ENCODE measurements around the gene HSPA4.

HSPA4 gene

DNA sequence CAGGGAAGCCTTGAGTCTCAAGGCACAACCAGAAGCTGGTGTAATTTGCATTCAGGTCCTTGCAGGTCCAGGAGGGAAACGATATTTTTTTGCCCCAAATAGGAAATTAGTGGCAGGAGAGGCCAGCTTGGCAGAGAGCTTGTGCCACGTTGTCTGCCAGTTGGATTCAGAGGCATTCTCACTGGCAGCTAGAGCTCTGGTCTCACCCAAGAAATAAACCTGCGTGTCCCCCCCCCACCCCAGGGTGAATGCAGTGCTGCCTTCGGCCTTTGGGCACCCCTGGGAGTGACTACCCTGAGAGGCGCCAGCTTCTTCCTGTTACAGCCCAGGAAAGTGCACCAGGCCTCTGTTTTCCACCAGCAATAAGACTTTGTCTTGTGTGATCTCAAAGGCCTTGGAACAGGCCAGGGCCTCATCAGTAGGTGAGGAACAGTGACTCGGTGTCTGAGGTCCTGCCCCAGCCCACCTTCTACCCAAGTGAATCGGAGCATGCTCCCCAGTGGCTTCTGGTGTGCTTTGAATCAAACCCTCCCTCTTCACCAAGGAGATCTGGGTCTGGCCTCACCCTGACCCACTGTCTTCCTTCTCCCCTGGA, 68.4 kb downstream of the HSPA4 start:
- no peak for TF ChIP-seq GATA2 (IDR thresholded peaks at IDR 0.05; ENCODE audit: low read depth, low read length)
- TF ChIP-seq GATA3 (IDR thresholded peaks at IDR 0.05; ENCODE audit: low read depth, low read length), result no peak

DNA sequence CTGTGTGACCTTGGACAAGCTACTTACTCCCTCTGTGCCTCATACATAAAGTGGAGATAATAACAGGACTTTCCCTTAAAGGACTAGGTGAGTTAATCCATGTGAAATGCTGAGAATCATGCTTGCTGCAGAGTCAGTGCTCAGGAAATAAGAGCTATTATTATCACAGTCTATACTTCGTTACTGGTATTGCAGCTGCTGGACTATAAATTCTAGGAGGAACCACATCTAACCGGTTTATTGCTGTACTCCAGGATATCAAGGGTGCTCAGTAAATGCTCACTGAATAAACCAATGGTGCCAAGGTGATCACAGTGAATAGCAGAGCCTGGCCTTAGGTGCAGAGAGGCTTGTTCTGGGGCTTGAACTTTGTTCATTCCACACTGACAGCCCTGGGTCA, 69.3 kb downstream of the HSPA4 start:
- no peak for TF ChIP-seq GATA3 (IDR thresholded peaks at IDR 0.05; ENCODE audit: low read depth, low read length)

DNA sequence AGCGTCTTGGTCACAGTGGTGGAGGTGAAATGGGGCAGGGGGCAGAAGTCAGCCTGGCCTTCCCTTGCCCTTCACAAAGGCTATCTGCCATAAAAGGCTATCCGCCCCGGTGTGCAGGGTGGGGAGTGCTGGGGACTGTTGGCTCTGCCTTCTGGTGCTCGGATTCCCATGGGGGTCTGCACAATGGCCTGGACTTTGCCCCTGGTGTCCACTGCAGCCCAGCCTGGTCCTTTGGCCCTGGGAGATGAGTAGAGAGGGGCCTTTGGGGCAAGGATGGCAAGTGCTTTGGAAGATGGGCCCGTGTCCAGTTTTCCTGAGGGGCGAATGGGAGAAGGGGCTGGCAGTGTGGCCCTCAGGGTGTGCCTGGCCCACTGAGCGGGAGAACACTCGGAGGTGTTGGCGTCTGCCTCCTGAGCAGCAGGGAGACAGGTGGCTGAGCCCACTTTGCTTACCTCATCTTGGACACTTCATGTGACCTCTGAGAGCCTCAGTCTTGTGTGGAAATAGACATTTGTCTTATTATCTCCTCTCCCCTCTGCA, 69.9 kb downstream of the HSPA4 start:
- no peak for TF ChIP-seq GATA3 (IDR thresholded peaks at IDR 0.05; ENCODE audit: low read depth, low read length)
- TF ChIP-seq GATA2 (IDR thresholded peaks at IDR 0.05; ENCODE audit: low read depth, low read length), result no peak

DNA sequence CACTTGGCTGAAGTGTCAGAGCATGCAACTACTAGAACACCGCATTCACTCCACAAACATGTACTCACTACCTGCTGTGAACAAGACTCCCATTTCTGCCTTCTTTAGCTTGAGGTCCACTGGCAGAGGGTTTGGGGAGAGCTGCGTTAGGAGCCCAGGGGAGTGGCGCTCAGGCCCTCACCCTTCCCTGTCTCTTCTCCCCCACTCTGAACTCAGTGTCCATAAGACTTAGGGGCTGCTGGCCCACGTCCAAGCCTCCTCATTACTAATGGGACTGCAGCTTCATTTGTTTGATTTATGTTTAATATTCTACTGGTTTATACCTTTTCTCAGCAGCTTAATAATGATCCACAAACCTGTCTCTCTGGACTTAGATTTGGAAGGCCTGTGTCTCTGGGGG, 70.9 kb downstream of the HSPA4 start:
- TF ChIP-seq GATA3 (IDR thresholded peaks at IDR 0.05; ENCODE audit: low read depth, low read length) (no peak), GATA2 (IDR thresholded peaks at IDR 0.05; ENCODE audit: low read depth, low read length) (no peak)

DNA sequence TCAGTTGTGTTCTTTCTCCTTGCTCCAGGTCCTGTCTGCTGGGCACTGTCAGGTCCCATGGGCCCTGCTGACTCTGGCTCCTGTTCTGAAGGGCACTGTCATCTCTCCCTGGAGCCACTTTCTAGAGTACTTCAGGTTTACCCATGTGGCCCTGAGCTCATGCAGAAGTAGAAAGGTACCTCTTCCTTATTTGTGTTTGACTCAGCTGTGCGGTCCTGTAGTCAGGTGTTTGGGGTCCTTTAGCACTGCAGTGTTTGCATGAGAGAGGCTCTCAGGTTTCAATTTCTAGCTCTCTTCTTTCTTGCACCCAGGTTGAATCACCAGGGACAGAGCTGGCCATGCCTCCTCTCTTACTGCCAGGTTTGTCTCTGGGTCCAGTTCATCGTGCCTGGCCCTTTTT, 71.5 kb downstream of the HSPA4 start:
- TF ChIP-seq GATA3 (IDR thresholded peaks at IDR 0.05; ENCODE audit: low read depth, low read length), result no peak

DNA sequence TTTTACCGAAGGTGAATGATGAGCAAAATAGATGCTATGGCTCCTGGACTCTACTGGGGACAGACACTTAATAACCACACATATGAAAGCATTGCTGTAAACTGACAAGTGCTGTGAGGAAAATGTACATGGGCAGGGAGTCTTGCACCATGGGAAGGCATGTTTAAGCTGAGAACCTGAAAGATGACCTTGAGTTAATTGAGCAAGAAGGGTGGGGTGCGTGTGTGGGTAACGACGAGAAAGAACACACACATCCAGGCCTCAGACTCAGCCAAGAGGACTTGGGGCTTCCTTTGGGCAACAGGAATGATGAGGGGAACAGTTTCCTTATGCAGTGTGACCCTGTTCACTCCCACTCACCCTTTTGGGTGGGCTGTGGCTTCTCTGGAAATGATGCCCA, 73.1 kb downstream of the HSPA4 start:
- no peak for TF ChIP-seq GATA2 (IDR thresholded peaks at IDR 0.05; ENCODE audit: low read depth, low read length)
- no peak for TF ChIP-seq GATA3 (IDR thresholded peaks at IDR 0.05; ENCODE audit: low read depth, low read length)

DNA sequence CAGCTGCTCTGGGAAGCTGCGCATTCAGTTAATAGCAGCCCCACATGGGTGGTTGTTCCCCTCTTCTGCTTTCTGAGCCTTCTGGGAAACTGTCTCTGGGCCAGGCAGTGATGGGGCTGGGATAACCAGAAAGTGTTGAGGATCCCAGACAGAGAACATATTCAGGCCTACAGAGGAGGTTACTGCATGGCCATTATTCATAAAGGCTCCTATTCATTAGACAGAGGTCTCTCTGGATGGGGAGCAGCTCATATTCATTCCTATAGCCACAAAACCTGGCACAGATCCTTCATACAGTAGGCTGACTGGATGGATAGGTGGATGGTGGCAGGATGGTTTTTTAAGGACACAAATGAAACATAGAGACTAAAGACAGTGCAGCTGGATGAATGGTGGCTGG, 76.3 kb downstream of the HSPA4 start:
- TF ChIP-seq GATA2 (IDR thresholded peaks at IDR 0.05; ENCODE audit: low read depth, low read length) (no peak), GATA3 (IDR thresholded peaks at IDR 0.05; ENCODE audit: low read depth, low read length) (no peak)

DNA sequence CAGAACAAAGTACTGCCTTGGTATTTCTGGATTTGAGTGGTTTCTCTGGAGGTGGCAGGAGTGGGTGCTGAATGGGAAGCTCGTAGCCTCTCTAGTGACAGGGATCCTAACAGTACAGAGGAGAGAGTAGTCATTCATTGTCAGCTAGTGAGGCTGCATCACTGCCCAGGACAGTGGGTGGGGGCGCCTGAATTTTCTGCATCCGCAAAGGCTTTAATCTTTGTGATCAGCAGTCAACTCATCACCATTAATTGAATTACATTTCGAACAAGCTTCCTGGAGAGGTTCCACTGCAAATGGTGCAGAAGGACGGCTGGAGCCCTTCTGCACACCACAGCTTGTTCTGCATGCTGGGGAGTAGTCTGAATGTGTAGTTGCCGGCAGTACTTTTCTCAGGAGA, 77.5 kb downstream of the HSPA4 start:
- peak; percentile 90 for TF ChIP-seq GATA3 (IDR thresholded peaks at IDR 0.05; ENCODE audit: low read depth, low read length)
- TF ChIP-seq GATA2 (IDR thresholded peaks at IDR 0.05; ENCODE audit: low read depth, low read length), result peak; percentile 96

DNA sequence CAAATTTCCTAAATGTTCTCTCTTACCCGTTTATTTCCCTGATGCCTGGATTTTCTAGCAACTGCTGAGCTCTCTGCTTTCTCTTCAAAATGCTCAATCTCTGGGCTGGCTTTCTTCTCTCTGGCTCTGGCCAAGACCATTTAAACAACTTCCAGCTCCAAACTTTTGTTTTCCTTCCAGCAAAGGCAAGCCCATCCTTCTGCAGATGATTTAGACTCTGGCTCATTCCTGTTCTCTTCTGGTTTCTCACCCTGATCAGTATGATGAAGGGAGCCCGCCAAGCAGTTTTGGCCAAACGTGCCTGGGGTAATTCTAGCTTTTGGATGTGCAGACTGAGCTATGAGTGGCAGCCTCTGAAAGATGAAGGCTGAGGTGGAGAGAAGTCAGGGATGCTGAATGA, 78.1 kb downstream of the HSPA4 start:
- no peak for TF ChIP-seq GATA2 (IDR thresholded peaks at IDR 0.05; ENCODE audit: low read depth, low read length)
- no peak for TF ChIP-seq GATA3 (IDR thresholded peaks at IDR 0.05; ENCODE audit: low read depth, low read length)

DNA sequence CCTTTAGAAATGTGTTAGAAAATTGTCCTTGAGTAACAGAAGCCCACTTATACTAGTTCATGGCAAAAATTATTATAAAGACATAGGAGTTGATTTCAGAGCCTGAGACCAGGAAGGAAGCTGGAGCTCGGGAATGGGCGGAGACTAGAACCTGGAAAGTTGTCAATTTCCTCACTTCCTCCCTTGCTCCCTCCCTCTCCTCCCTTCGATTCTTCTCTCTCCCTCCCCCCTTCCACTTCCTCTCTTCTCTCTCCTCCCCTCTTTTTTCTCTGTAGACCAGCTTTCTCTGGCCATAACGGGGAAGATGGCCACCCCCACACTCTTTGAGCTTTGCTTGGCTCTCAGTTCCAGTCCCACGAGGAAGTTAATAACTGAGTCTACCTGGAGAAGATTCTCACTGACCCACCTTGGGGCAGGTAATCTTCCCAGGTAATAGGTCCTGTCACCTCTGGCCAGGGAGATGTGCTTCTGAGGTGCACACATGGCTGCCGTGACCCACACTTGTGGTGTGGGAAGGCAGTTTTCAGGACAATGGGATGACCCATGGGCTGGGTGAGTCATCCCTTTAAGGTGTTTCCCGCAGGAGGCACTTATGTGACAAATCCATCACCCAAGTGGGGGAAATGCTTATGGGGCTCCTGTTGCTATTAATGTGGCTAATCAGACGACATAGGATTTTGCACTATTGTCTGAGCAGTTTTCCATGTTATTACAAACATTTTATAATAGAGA, 78.7 kb downstream of the HSPA4 start:
- TF ChIP-seq GATA2 (IDR thresholded peaks at IDR 0.05; ENCODE audit: low read depth, low read length) (no peak), GATA3 (IDR thresholded peaks at IDR 0.05; ENCODE audit: low read depth, low read length) (no peak)

DNA sequence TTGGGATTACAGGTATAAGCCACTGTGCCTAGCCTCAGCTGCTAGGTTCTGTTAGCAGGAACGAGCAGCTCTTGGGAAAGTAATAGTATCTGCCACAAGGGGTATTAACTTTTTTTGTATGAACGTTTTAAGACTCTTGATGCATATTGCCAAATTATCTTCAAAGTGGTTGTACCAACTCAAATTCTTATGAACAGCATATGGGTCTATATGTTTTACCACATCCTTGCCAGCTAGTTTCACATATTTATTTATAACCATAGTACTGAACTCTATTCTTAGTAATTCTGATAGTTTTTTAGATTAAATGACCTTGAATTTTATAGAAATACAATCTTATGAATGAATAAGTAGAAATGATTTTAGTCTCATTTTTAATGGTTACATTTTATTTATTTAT, 80.9 kb downstream of the HSPA4 start:
- no peak for TF ChIP-seq GATA2 (IDR thresholded peaks at IDR 0.05; ENCODE audit: low read depth, low read length)
- TF ChIP-seq GATA3 (IDR thresholded peaks at IDR 0.05; ENCODE audit: low read depth, low read length), result no peak

DNA sequence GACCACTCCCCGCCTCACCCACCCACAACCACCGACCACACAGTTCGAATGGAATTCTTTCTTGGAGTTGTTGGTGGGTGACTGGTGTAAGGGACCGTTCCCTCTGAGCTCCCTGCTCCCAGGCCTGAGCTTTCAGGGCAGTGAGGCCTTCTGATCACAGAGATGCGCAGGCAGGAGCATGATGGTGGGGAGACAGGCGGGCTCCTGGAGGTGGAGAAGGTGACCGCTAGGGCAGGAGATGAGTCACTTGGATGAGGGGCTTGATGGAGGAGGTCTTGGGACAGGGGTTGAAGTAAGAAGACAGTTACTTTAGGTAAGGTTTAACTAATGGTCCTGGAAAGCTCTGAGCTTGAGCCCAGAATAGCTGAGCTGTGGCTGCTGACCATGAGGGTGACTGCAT, 88.5 kb downstream of the HSPA4 start:
- no peak for TF ChIP-seq GATA2 (IDR thresholded peaks at IDR 0.05; ENCODE audit: low read depth, low read length)
- no peak for TF ChIP-seq GATA3 (IDR thresholded peaks at IDR 0.05; ENCODE audit: low read depth, low read length)

DNA sequence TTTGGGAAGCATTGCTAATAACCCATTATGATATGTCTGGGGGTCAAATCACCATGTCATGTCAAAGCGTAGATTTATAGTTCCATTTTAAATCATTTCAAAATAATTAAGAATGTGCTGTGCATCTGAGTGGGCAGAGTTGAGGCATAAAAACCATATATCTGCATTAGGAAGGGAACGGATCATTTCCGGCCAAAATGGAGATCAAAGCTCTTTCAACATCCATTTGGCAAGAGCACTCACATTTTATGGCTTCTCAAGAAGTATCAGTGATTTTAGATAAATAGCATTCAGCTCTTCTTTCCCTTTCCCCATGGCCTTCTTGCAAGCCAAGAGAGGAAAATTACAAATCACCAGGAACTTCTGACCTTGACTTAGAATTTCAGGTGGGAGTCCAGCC, 89.9 kb downstream of the HSPA4 start:
- TF ChIP-seq GATA3 (IDR thresholded peaks at IDR 0.05; ENCODE audit: low read depth, low read length), result no peak

DNA sequence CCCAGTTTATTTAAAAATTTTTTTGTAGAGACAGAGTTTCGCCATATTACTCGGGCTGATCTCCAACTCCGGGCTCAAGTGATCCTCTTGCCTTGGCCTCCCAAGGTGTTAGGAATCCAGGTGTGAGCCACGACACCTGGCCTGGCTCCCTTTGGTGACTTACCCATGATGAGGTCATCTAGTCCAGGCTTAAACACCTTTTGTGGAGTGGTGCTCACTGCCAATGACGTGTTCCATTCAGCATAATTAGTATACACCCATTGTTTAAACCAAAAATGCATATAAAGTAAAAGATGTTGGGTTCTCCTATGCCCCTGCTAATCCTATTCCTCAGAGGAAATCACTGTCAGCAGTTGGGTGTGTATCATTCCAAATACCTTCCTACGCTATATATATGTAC, 91.0 kb downstream of the HSPA4 start:
- TF ChIP-seq GATA2 (IDR thresholded peaks at IDR 0.05; ENCODE audit: low read depth, low read length), result no peak
- TF ChIP-seq GATA3 (IDR thresholded peaks at IDR 0.05; ENCODE audit: low read depth, low read length), result no peak

DNA sequence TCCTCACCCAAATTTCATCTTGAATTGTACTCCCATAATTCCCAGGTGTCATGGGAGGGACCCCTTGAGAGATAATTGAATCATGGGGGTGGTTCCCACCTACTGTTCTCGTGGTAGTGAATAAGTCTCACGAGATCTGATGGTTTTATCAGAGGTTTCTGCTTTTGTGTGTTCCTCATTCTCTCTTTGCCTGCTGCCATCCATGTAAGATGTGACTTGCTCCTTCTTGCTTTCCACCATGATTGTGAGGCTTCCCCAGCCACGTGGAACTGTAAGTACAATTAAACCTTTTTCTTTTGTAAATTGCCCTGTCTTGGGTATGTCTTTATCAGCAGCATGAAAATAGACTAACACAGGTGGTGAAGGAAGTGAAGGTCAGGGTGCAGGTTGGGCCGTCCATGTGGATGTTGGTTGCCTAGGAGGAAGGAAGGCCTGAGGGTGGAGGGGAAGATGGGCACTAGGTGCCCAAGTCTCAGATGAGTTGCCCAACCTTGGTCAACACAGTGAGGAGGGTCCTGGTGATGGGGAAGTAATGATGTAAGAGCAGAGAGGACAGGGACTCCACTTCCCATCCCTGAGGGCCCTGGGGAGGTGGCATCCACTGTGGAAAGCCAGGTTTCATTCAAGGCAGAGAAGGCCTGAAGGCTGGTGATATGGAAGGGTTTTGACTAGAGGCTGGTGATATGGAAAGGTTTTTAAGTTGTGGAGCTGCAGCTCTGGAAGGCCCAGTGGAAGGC, 92.6 kb downstream of the HSPA4 start:
- no peak for TF ChIP-seq GATA3 (IDR thresholded peaks at IDR 0.05; ENCODE audit: low read depth, low read length)
- TF ChIP-seq GATA2 (IDR thresholded peaks at IDR 0.05; ENCODE audit: low read depth, low read length), result no peak
